GM18505 (cell line): ENCODE data around the gene OR9G1.
"Not testable (repeated sequence)": the region's sequence is repeated elsewhere in the genome, so short reads cannot be mapped to it uniquely, and the experiment has no call there.

Source experiments
- ATAC-seq: cut with Tn5 transposase; IDR thresholded peaks from one replicate; pipeline ENCODE4 v1.9.1; 2021; ENCODE audit not compliant: unreplicated experiment
- POLR2A ChIP-seq: IDR thresholded peaks from 4 replicates; pipeline ENCODE4 v1.6.1; 2011; ENCODE audit warnings: borderline replicate concordance; ENCODE audit not compliant: insufficient read depth, insufficient read length; ENCODE audit errors: extremely low read depth

The OR9G1 gene

GRCh38 chr11:56698795-56699194, at the start of gene OR9G1:
Gene OR9G1 (plus strand): TSS chr11:56699095. CDS start chr11:56700388, 1,293 bp downstream.
- ATAC-seq: no peak
- no peak for TF ChIP-seq POLR2A

GRCh38 chr11:56659755-56660154, 39.1 kb upstream of the OR9G1 start:
- ATAC-seq: no peak
- TF ChIP-seq POLR2A: no peak

- ATAC-seq: no peak
- no peak for TF ChIP-seq POLR2A
Measured at GRCh38 chr11:56663386-56663785, 35.5 kb upstream of the OR9G1 start, which contains the start of gene OR5AR1. Gene OR5AR1 (plus strand): TSS chr11:56663686. CDS start chr11:56663686, 0 bp downstream.

- ATAC-seq: no peak
- no peak for TF ChIP-seq POLR2A
Measured at GRCh38 chr11:56670984-56671383, 27.9 kb upstream of the OR9G1 start.

GRCh38 chr11:56688554-56689100, 10.3 kb upstream of the OR9G1 start:
- ATAC-seq: no peak
- no peak for TF ChIP-seq POLR2A

- ATAC-seq: not testable (repeated sequence)
Measured at GRCh38 chr11:56691179-56691578, 7.7 kb upstream of the OR9G1 start.

- no peak for ATAC-seq
- no peak for TF ChIP-seq POLR2A
Measured at GRCh38 chr11:56693428-56693827, 5.5 kb upstream of the OR9G1 start.

- no peak for ATAC-seq
- TF ChIP-seq POLR2A: no peak
Measured at GRCh38 chr11:56700242-56700913, 1.5 kb downstream of the OR9G1 start.

GRCh38 chr11:56700914-56701485, 2.1 kb downstream of the OR9G1 start:
- TF ChIP-seq POLR2A: no peak
- ATAC-seq: no peak

GRCh38 chr11:56705784-56706396, 7.0 kb downstream of the OR9G1 start:
- no peak for ATAC-seq
- TF ChIP-seq POLR2A: no peak

- no peak for ATAC-seq
- TF ChIP-seq POLR2A: no peak
Measured at GRCh38 chr11:56706486-56706885, 7.6 kb downstream of the OR9G1 start.

GRCh38 chr11:56714206-56714605, 15.3 kb downstream of the OR9G1 start:
- TF ChIP-seq POLR2A: no peak

GRCh38 chr11:56716379-56716854, 17.5 kb downstream of the OR9G1 start:
- TF ChIP-seq POLR2A: no peak
- ATAC-seq: no peak

More at GRCh38 chr11:56714206-56714605, 15.3 kb downstream of the OR9G1 start:
- ATAC-seq: no peak

GRCh38 chr11:56720513-56720912, 21.6 kb downstream of the OR9G1 start:
- ATAC-seq: no peak

More at GRCh38 chr11:56720513-56720912, 21.6 kb downstream of the OR9G1 start:
- TF ChIP-seq POLR2A: no peak
